Astrocyte (in vitro differentiated cells and primary cell): Measurements from ENCODE around the gene IFNG-AS1. TPM values are rescaled to one million over a fixed set of nuclear protein-coding genes. Genes with fewer than 3 reads are reported as not detected.

Source experiments
- DNase-seq: peaks from one replicate; pipeline ENCODE4 v3.0.0-alpha.2; 2010; ENCODE audit warnings: low read depth
- FAIRE-seq: peaks from 2 replicates; lab custom pipeline; 2011; peaks lifted over from hg19 to GRCh38; lab: Jason Lieb, UNC
- H2AFZ ChIP-seq: 2 replicates; pipeline ENCODE4 v1.6.0; 2012; ENCODE audit warnings: low read depth, low read length, inconsistent platforms
- H3K27ac ChIP-seq: 2 replicates; pipeline ENCODE4 v1.5.1; 2011; ENCODE audit warnings: low read depth, low read length, inconsistent platforms
- H3K27me3 ChIP-seq: 2 replicates; pipeline ENCODE4 v1.6.0; 2011; ENCODE audit warnings: low read length, inconsistent platforms; ENCODE audit not compliant: insufficient read depth
- H3K36me3 ChIP-seq: 2 replicates; pipeline ENCODE4 v1.5.1; 2011; ENCODE audit warnings: low read length, inconsistent platforms; ENCODE audit not compliant: insufficient read depth
- H3K4me1 ChIP-seq: 2 replicates; pipeline ENCODE4 v1.5.1; 2011; ENCODE audit warnings: low read length, inconsistent platforms; ENCODE audit not compliant: insufficient read depth
- H3K4me2 ChIP-seq: 2 replicates; pipeline ENCODE4 v1.6.0; 2012; ENCODE audit warnings: low read length, inconsistent platforms
- H3K4me3 ChIP-seq: 2 replicates; pipeline ENCODE4 v1.5.1; 2011; ENCODE audit warnings: low read depth, mild to moderate bottlenecking, low read length, inconsistent platforms; ENCODE audit not compliant: insufficient read depth
- H3K79me2 ChIP-seq: 2 replicates; pipeline ENCODE4 v1.6.0; 2012; ENCODE audit warnings: mild to moderate bottlenecking, low read length, inconsistent platforms; ENCODE audit not compliant: insufficient read depth
- H3K9ac ChIP-seq: 2 replicates; pipeline ENCODE4 v1.6.0; 2012; ENCODE audit warnings: mild to moderate bottlenecking, low read length, inconsistent platforms
- H3K9me3 ChIP-seq: 2 replicates; pipeline ENCODE4 v1.5.1; 2012; ENCODE audit warnings: low read depth, mild to moderate bottlenecking, low read length, inconsistent platforms; ENCODE audit not compliant: insufficient read depth
- H4K20me1 ChIP-seq: 2 replicates; pipeline ENCODE4 v1.6.0; 2012; ENCODE audit warnings: low read length, inconsistent platforms; ENCODE audit not compliant: insufficient read depth
- H3K27ac Mint-ChIP-seq: one replicate; pipeline ENCODE4 v1.8.0; 2021; ENCODE audit warnings: mild to moderate bottlenecking, mixed read lengths; ENCODE audit not compliant: unreplicated experiment
- H3K27me3 Mint-ChIP-seq: one replicate; pipeline ENCODE4 v1.8.0; 2021; ENCODE audit warnings: low read depth, mixed read lengths; ENCODE audit not compliant: unreplicated experiment
- H3K36me3 Mint-ChIP-seq: one replicate; pipeline ENCODE4 v1.8.0; 2021; ENCODE audit warnings: low read depth, mixed read lengths; ENCODE audit not compliant: unreplicated experiment
- H3K4me1 Mint-ChIP-seq: one replicate; pipeline ENCODE4 v1.8.0; 2021; ENCODE audit warnings: low read depth, mixed read lengths; ENCODE audit not compliant: unreplicated experiment
- H3K4me3 Mint-ChIP-seq: one replicate; pipeline ENCODE4 v1.8.0; 2021; ENCODE audit warnings: mild to moderate bottlenecking, moderate library complexity, mixed read lengths; ENCODE audit not compliant: unreplicated experiment
- H3K9me3 Mint-ChIP-seq: one replicate; pipeline ENCODE4 v1.8.0; 2021; ENCODE audit warnings: mild to moderate bottlenecking, mixed read lengths; ENCODE audit not compliant: unreplicated experiment
- CTCF ChIP-seq: IDR thresholded peaks from 2 replicates; pipeline ENCODE4 v1.5.1; 2011; ENCODE audit warnings: low read depth, mild to moderate bottlenecking, inconsistent platforms, low read length, moderate library complexity; ENCODE audit not compliant: insufficient read depth
- EZH2 ChIP-seq: IDR thresholded peaks from 2 replicates; pipeline ENCODE4 v1.6.1; 2012; ENCODE audit warnings: mild to moderate bottlenecking, low read length, inconsistent platforms; ENCODE audit not compliant: insufficient read depth
- total RNA-seq: library from RNA; stranded (reverse); gene quantifications from 2 replicates; pipeline ENCODE4 v1.2.1, GENCODE V29; 2021

IFNG-AS1 gene
- total RNA-seq, 1 donor from 2014 or later: not detected

- Histone ChIP-seq H3K79me2 (no peaks in the 10 kb centered on the region), H3K36me3 (no peaks in the 10 kb centered on the region), H3K27ac (no peak overlapping the region), H3K9me3 (no peaks in the 10 kb centered on the region), H3K4me2 (no peak overlapping the region), H3K27me3 (no peaks in the 10 kb centered on the region), H3K9ac (no peak overlapping the region), H2AFZ (no peak overlapping the region), H4K20me1 (no peaks in the 10 kb centered on the region), H3K4me1 (no peaks in the 10 kb centered on the region), H3K4me3 (no peak overlapping the region)
- Mint-ChIP-seq H3K27ac (no peak overlapping the region), H3K9me3 (peaks cover 18% of the 10 kb centered on the region), H3K4me1 (no peaks in the 10 kb centered on the region), H3K4me3 (no peak overlapping the region), H3K27me3 (peaks cover 6% of the 10 kb centered on the region), H3K36me3 (peaks cover 5% of the 10 kb centered on the region)
- DNase-seq (no peak), FAIRE-seq (no peak)
- TF ChIP-seq CTCF: no peak
- TF ChIP-seq EZH2: no peak
Measured at GRCh38 chr12:68063900-68064590, 74.8 kb downstream of the IFNG-AS1 start.

GRCh38 chr12:68065163-68065562 lies 75.9 kb downstream of the IFNG-AS1 start:
- no peaks in the 10 kb centered on the region for H3K4me1 Mint-ChIP-seq
- Histone ChIP-seq H3K79me2 (no peaks in the 10 kb centered on the region), H3K4me1 (no peaks in the 10 kb centered on the region), H3K27me3 (no peaks in the 10 kb centered on the region), H2AFZ (no peak overlapping the region), H3K36me3 (no peaks in the 10 kb centered on the region), H3K9ac (no peak overlapping the region), H3K4me2 (no peak overlapping the region), H4K20me1 (no peaks in the 10 kb centered on the region), H3K27ac (no peak overlapping the region), H3K9me3 (no peaks in the 10 kb centered on the region), H3K4me3 (no peak overlapping the region)
- DNase-seq (no peak), FAIRE-seq (no peak)
- TF ChIP-seq EZH2: no peak
- TF ChIP-seq CTCF: no peak
- H3K36me3 Mint-ChIP-seq: peaks cover 5% of the 10 kb centered on the region
- no peak overlapping the region for H3K27ac Mint-ChIP-seq
- peaks cover 13% of the 10 kb centered on the region for H3K9me3 Mint-ChIP-seq
- no peak overlapping the region for H3K4me3 Mint-ChIP-seq
- peaks cover 6% of the 10 kb centered on the region for H3K27me3 Mint-ChIP-seq

GRCh38 chr12:68065687-68066086 lies 76.4 kb downstream of the IFNG-AS1 start:
- H3K27ac Mint-ChIP-seq: no peak overlapping the region
- no peaks in the 10 kb centered on the region for H3K4me1 Mint-ChIP-seq
- TF ChIP-seq CTCF (no peak), EZH2 (no peak)
- no peaks in the 10 kb centered on the region for H3K4me1 ChIP-seq
- no peak for FAIRE-seq
- no peaks in the 10 kb centered on the region for H3K79me2 ChIP-seq
- H3K9me3 Mint-ChIP-seq: peaks cover 10% of the 10 kb centered on the region
- no peak for DNase-seq
- no peak overlapping the region for H3K4me3 Mint-ChIP-seq
- no peak overlapping the region for H3K4me2 ChIP-seq
- no peak overlapping the region for H3K9ac ChIP-seq
- no peaks in the 10 kb centered on the region for H3K9me3 ChIP-seq
- H3K36me3 ChIP-seq: no peaks in the 10 kb centered on the region
- H2AFZ ChIP-seq: no peak overlapping the region
- H3K27me3 Mint-ChIP-seq: peaks cover 6% of the 10 kb centered on the region
- no peaks in the 10 kb centered on the region for H4K20me1 ChIP-seq
- no peaks in the 10 kb centered on the region for H3K27me3 ChIP-seq
- H3K36me3 Mint-ChIP-seq: peaks cover 5% of the 10 kb centered on the region
- H3K4me3 ChIP-seq: no peak overlapping the region
- no peak overlapping the region for H3K27ac ChIP-seq
